ENCODE data around the gene SUOX.
A peak's percentile ranks its signal among the peaks of the same experiment; 100 is the strongest.

SUOX gene

GRCh38 chr12:55965941-55966407 is 31.1 kb upstream of the SUOX start, which contains the start of gene PMEL:
Gene PMEL, minus strand, starts transcription at chr12:55966042. Its CDS starts 31 bp downstream, at chr12:55966011.
- no peak for DNase-seq (ENCODE audit: low read depth)
- H3K4me3 ChIP-seq (ENCODE audit: low read length), result peak within 1 kb of the TSS; percentile 87
- no peak for TF ChIP-seq CTCF (IDR thresholded peaks at IDR 0.05; ENCODE audit: insufficient read depth, low read depth, low read length, missing control alignments)

GRCh38 chr12:55966408-55967281 is 30.4 kb upstream of the SUOX start, which contains the start of gene CDK2:
Gene CDK2, plus strand, starts transcription at chr12:55966830. Its CDS starts 179 bp downstream, at chr12:55967009.
- peak within 1 kb of the TSS; percentile 87 for H3K4me3 ChIP-seq (ENCODE audit: low read length)
- peak; percentile 84 for DNase-seq (ENCODE audit: low read depth)
- no peak for TF ChIP-seq CTCF (IDR thresholded peaks at IDR 0.05; ENCODE audit: insufficient read depth, low read depth, low read length, missing control alignments)

- DNase-seq (ENCODE audit: low read depth), result no peak
- no peak overlapping the region for H3K4me3 ChIP-seq (ENCODE audit: low read length)
- no peak for TF ChIP-seq CTCF (IDR thresholded peaks at IDR 0.05; ENCODE audit: insufficient read depth, low read depth, low read length, missing control alignments)
Observed at GRCh38 chr12:55969356-55969755, 27.7 kb upstream of the SUOX start.

- no peak for TF ChIP-seq CTCF (IDR thresholded peaks at IDR 0.05; ENCODE audit: insufficient read depth, low read depth, low read length, missing control alignments)
- no peak overlapping the region for H3K4me3 ChIP-seq (ENCODE audit: low read length)
- DNase-seq (ENCODE audit: low read depth), result no peak
Observed at GRCh38 chr12:55970775-55971174, 26.3 kb upstream of the SUOX start.

GRCh38 chr12:55972042-55972441 is 25.0 kb upstream of the SUOX start:
- DNase-seq (ENCODE audit: low read depth), result peak; percentile 90
- peak overlapping the region; percentile 60 for H3K4me3 ChIP-seq (ENCODE audit: low read length)
- TF ChIP-seq CTCF (IDR thresholded peaks at IDR 0.05; ENCODE audit: insufficient read depth, low read depth, low read length, missing control alignments), result no peak

GRCh38 chr12:55972456-55972855 is 24.6 kb upstream of the SUOX start:
- TF ChIP-seq CTCF (IDR thresholded peaks at IDR 0.05; ENCODE audit: insufficient read depth, low read depth, low read length, missing control alignments), result no peak

More at GRCh38 chr12:55972456-55972855, 24.6 kb upstream of the SUOX start:
- peak overlapping the region; percentile 60 for H3K4me3 ChIP-seq (ENCODE audit: low read length)
- no peak for DNase-seq (ENCODE audit: low read depth)

Data from epithelial cell of esophagus (primary cell).